HL-60 (cell line): ENCODE results near the gene QSOX1.

Source experiments
- DNase-seq, 2 experiments: peaks; one replicate each; pipeline ENCODE4 v3.0.0-alpha.2; 2010 to 2020; ENCODE audit warnings: low read depth in 1 of 2, low spot score in 1 of 2
- H3K27ac ChIP-seq: fragments of 250-450 bp; sonication (Bioruptor Pico); replicated peaks from 2 replicates; pipeline ENCODE4 v1.5.1; 2020; ENCODE audit warnings: mild to moderate bottlenecking, moderate library complexity
- H3K27me3 ChIP-seq: fragments of 250-450 bp; sonication (Bioruptor Pico); 2 replicates; pipeline ENCODE4 v1.5.1; 2021; ENCODE audit warnings: mild to moderate bottlenecking, moderate library complexity; ENCODE audit not compliant: insufficient read depth, poor library complexity, severe bottlenecking
- H3K4me3 ChIP-seq: replicated peaks from 2 replicates; pipeline ENCODE4 v1.5.1; 2011; ENCODE audit warnings: mild to moderate bottlenecking, control low read depth, low read length; ENCODE audit not compliant: insufficient read depth
- CTCF ChIP-seq: IDR thresholded peaks from one replicate; pipeline ENCODE4 v1.5.1; 2011; ENCODE audit warnings: low read length, control low read depth, inconsistent platforms; ENCODE audit not compliant: insufficient read depth
- GABPA ChIP-seq: IDR thresholded peaks from 2 replicates; pipeline ENCODE4 v1.6.1; 2012; ENCODE audit warnings: low read depth
- POLR2AphosphoS5 ChIP-seq: IDR thresholded peaks from 2 replicates; pipeline ENCODE4 v1.6.1; 2012; ENCODE audit warnings: low read depth
- REST ChIP-seq: IDR thresholded peaks from 2 replicates; pipeline ENCODE4 v1.6.1; 2012; ENCODE audit warnings: low read depth; ENCODE audit not compliant: insufficient replicate concordance
- SPI1 ChIP-seq: IDR thresholded peaks from 2 replicates; pipeline ENCODE4 v1.6.1; 2012; ENCODE audit warnings: low read depth, mild to moderate bottlenecking, borderline replicate concordance

QSOX1 gene

DNA sequence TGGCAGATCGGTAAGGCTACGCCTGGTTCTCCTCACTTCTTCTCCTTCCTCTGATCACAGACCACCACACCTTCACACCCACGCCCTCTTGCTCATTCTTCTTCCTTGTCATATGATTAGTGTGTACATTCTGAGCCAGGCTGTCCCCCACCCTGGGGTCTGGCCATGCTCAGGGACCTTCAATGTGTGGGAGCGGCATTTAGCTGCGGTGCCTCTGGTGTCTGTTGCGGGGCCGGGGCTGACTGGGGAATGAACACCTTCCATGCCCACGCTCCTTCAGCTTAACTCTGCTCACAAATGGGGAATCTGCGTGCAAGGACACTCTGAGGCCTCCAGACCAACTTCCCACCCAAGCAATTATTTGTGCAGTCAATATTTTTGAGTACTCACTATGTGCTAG lies 29.4 kb downstream of the QSOX1 start:
- TF ChIP-seq REST (no peak), CTCF (no peak), GABPA (no peak), POLR2AphosphoS5 (no peak), SPI1 (no peak)
- H3K27ac ChIP-seq, result no peak overlapping the region
- H3K4me3 ChIP-seq, result no peak overlapping the region
- no peak for DNase-seq
- H3K27me3 ChIP-seq, result no peaks in the 10 kb centered on the region

- no peak overlapping the region for H3K4me3 ChIP-seq
- TF ChIP-seq REST (no peak), SPI1 (no peak), CTCF (no peak), GABPA (no peak), POLR2AphosphoS5 (no peak)
- H3K27ac ChIP-seq, result no peak overlapping the region
- no peaks in the 10 kb centered on the region for H3K27me3 ChIP-seq
- DNase-seq, result no peak
Observed at GRCh38 chr1:180185281-180185680, 30.6 kb downstream of the QSOX1 start.

DNA sequence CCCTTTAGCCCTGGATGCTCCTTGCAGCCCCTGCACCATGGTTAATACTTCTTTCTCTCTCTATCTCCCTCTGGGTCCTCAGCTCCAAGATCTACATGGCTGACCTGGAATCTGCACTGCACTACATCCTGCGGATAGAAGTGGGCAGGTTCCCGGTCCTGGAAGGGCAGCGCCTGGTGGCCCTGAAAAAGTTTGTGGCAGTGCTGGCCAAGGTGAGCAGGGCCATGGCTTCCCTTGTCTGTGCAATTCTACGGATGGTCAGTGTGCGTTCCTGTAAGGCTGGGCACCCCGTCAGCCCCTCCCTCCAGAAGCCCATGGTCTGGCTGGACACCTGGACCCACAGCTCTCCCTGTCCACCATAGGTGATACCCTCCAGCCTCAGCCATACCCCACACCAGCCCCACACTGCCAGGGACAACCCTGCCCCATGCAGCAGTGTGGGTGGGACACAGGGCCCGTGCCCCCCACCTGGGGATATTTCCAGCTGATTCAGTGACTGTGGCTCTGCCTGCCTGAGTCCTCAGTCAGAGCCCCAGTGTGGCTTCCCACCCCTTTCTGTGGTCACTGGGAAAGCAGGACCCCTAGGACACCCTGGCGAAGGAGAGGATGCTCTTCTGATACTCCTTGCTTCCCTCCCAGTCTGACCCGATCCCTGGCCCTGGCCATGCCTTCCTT lies 31.4 kb downstream of the QSOX1 start:
- H3K27me3 ChIP-seq, result no peaks in the 10 kb centered on the region
- no peak overlapping the region for H3K27ac ChIP-seq
- no peak for DNase-seq
- TF ChIP-seq REST (no peak), POLR2AphosphoS5 (no peak), SPI1 (no peak), CTCF (no peak), GABPA (no peak)
- H3K4me3 ChIP-seq, result no peak overlapping the region
